GM18909 (cell line): ENCODE data around the gene CBR1.
"Not testable (repeated sequence)": the region's sequence is repeated elsewhere in the genome, so short reads cannot be mapped to it uniquely, and the experiment has no call there.

Experiments
- ATAC-seq: cut with Tn5 transposase; IDR thresholded peaks from one replicate; pipeline ENCODE4 v1.9.1; 2021; ENCODE audit warnings: mild to moderate bottlenecking; ENCODE audit not compliant: unreplicated experiment, poor library complexity

CBR1 gene

DNA sequence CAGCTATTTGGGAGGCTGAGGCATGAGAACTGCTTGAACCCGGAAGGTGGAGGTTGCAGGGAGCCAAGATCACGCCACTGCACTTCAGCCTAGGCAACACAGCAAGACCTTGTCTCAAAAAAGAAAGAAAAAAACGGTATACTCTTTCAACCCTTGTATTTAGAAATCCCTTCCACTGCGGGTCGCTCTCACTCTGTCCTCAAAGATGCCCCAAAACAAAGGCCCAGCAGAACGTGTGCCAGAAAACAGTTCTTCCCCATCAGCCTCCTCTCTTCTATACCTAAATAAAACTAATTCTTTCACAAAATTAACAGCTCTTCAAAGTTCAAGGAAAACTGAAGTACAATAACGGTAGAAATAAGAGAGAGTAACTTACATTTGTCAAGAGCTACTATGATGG, 22.7 kb upstream of the CBR1 start:
- no peak for ATAC-seq

DNA sequence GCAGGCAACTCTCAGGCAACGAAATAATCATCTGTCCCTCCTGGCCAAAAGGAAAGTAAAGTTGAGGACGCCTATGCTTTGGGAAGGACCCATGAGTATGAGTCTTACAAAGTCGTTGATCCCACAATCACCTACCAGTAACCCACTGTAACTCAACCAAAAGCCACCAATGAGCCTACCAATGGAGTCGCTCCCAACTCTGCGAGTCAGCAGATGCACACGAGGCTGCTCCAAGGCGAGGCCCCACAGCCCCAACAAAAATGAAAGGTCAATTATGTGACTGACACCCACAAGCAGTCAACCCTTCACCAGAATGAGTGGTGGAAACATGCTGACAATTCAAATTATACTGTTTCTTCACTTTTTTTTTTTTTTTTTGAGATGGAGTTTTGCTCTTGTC, 21.5 kb upstream of the CBR1 start:
- no peak for ATAC-seq

DNA sequence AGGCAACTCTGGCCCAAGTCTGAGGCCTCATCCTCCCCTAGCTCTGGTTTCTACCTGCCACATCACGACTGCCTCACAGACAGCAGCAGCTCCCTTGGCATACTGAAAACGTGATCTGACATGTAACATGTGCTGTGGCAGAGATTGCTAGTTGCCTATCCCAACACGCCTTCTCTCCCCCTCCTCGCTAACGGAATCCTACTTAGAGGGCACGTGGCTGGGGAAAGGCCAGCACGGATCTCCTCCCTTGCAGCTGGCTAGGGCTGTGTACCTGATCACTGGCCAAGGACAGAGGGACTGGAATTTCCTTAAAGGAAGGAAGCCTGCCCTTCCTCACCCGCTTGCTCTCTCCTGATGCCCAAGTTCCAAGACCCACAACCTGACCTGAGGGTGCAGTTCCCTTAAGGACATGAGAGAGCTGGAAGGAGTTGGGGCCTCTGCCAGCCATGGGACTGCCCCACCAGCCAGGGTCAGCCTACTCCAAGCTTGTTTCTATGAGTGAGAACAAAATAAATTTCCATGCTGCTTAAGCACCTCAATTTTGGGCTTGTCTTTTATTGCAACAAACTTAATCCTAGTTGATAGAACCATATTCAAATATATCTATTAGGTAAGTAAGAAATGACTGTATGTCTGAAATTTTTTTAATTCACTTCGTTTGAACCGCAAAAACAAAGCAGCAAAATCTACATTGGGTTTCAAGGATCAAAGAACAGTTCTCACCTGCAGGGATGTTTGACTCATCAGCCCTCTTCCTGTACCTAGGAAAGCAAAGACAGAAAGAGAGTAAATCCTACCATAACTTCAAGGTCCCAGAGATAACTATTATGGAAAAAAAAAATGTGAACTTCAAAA, 16.7 kb upstream of the CBR1 start:
- no peak for ATAC-seq

DNA sequence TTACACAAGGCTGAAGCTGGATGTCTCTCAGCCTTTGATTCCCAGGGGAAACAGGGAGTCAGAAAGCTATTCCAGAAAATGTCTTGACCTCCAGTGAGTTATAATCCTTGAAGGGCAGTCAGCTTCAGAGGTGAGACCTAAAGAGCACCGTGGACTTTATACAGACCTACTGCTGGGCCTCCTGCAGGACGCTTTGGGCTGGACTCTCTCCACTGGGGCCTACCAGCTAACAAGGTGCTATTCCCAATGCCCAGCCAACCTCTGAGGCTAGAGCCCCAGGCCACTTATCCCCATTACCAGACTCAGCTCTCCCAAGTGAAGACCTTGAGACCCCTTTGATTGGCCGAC, 16.1 kb upstream of the CBR1 start:
- no peak for ATAC-seq

DNA sequence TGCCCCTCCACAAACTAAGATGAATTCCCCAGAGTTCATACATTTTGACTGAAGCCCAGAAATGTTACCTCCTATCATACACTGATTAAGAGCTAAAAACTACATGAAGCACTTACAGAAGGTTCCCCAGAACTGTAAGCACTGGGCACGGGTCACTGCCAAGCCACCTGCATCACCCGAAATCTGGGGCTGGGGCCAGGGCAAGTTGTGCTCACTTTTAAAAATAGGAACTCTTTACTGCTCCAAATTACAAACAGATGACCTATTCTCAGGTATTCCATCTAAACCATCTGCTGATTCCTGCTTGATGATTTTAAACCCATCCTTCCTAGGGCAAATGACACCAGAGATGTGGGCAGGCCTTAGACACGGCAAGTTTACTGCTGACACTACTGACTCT, 14.3 kb upstream of the CBR1 start:
- ATAC-seq, result no peak

DNA sequence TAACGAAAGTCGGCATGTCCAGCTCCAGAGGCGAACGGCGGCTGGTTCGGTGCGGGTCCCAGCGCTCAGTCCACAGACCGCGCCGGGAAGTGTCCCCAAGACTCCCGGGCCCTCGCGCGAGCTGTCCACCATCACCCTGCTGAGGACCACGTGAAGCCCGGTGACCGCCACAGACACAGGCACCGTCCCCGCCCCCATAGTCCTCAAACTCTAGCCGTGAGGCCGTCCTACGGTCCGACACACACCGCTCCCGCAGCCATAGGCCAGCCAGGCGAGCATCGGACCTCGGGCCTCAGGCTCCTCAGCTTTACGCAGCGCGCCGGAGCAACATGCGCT, 10.0 kb upstream of the CBR1 start:
- peak; percentile 50 for ATAC-seq

DNA sequence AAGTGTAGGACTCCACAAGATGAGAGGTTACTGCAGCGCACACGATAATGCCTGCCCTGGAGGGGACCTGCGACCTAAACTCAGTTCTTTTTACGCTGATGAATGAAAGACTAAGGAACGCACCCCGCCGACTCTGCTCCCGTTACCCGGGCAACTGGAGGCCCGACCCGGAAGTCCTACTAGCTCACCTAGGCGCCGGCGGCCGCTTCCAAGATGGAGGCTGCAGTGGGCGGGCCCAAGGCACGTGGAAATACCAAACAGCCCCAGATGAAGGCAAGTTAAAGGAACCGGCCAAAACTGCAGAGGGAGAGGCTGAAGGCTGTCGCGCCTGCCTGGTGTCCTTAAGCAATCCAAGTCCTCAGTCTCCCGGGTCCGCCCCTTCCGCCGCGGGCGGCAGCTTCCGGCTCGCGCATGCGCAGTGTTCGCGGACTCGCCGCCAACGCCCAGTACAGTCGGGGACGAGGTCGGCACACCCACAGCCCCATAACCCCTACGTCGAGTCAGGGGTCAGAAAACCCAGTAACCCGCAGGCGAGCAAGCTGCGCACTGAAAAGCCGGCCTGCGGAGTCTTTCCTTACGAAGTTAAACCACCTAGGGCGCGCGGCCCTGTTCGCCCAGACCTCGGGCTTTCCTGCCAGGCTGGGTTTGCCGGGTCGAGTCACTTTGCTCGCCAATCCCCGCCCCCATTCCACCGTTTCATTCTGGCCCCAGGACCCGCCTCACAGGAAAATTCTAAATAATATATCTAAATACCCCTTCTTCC, 9.5 kb upstream of the CBR1 start, which contains the start of gene SETD4:
Gene SETD4, minus strand, starts transcription at position 368 of the 763 bp plus-strand sequence. CDS start 1,638 bp downstream, outside the sequence.
- ATAC-seq, result peak; percentile 93

DNA sequence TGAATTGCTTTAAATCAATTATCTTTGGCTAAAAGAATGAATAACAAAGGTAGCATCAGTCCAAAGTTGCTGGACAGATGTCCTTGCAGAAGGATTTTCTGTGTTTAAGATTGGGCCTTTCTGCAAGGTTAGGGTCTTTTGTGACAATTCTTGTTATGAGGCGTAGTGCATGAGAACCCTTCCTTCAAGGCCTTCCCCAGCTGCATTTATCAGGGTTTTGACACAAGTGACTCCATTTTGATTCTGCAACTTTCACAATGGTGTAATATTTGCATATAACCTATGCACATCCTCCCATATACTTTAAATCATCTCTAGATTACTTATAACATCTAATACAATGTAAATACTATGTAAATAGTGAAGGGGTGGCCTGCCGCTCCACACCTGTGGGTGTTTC, 8.4 kb upstream of the CBR1 start:
- no peak for ATAC-seq

DNA sequence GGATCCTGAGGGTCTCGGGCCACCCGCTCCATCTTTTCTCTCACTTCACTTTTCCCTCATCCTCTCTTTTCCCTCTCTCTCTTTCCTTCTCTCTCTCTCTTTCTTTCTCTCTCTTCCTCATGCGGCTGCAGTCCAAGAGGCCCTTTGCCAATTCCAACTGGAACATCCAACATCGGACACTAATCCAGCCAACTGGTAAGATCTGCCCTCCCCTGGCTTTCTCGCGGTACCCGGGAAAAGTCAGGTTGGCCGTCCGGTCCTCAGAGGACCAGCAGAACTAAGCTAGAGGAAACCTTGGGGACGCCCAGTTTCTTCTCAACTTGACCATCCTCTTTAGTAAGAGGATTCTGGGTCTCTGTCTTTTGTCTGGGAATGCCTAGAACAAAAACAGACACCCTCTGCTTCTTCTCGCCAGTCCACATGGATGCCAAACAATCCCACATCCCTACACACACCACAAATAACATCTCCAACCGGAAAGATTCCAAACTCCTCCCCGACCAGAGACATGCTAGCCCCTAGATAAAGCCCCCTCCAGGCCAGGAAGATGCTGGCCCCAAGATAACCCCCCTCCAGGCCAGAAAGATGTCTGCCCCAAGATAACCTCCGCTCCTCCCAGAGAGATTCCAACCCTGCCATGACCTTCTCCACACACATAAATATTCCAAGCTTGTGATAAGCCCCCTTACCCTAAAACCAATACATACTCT, 6.3 kb upstream of the CBR1 start:
- ATAC-seq, result no peak

DNA sequence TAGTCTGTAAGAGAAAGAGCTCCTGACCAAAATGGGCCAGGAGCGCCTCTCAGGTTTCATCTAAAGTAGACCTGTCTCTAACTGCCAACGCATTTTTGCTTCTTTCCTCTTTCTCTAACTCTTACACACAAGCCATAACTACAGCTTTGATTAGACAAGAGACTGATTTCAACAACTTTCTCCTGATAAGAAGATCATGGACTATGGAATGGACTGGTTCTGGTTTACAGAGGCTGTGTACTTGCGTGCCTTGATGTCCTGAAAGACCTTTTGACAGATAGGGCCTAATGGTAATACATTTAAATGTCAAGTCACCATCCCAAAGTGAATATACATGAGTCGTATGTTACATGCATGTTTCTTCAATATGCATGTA, 5.8 kb upstream of the CBR1 start:
- no peak for ATAC-seq

DNA sequence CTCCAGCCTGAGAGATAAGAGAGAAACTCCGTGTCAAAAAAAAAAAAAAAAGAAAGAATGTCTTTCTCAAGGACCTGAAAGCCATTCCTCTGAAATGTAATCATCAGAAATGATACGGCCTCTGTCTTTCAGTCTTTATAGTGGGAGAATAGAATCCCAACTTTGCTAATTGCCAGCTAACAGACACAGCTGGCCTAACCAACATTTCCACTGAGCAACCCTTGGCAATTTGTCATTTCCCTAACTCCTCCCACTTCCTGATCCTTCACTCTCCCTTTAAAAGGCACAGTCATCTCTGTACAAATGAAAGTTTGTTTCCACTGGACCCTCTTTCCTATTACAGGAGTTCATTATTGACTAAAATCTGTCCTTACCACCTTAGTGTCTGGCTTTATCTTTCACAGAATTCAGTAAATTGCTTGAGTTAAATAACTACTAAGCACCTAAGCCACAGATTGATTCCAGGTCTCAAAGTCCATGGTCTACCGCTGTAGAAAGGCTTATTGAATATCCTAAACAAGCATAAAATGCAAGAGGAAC, 4.3 kb upstream of the CBR1 start:
- no peak for ATAC-seq

DNA sequence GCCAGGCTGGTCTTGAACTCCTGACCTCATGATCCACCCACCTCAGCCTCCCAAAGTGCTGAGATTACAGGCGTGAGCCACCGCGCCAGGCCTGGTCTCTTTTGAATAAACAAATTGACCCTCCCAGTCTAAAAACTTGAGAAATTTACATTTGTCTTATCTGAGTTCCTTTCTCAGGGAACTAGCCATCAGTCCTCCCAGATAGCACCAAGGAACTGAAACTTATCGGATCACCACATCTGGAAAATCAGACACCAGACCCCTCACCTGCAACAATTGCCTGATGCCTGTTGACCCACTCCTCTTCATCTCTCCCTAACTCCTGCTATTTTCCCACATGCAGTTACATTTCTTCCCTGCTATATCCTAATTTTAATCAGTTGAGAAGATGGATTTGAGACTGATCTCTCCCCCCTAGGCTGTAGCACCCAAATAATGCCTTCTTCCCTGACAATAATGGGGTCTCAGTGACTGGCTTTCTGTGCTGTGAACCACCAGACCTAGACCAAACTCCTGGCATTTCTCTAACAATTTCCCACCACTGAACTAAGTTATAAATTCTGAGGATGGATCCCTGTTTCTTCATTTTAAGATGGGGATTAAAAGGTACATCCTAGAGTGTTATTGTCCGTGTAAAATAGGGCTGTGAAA, 951 bp upstream of the CBR1 start:
- ATAC-seq, result no peak

DNA sequence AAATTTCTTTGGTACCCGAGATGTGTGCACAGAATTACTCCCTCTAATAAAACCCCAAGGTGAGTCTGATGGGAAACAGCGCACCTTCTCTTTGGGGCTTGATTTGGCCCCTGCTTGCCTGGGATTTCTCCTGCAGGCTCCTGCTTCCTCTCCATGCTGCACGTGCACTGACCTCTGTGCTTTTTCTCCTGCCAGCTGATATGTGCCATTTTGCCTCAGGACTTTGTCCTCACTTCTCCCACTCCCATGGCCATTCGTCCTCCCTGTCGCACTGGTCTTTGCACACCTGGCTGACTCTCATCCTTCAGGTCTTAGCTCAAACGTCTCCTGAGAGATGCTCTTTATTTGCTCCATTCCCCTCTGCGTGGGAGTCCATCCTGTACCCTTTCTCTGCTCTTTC, 1.2 kb downstream of the CBR1 start:
- ATAC-seq, result no peak

DNA sequence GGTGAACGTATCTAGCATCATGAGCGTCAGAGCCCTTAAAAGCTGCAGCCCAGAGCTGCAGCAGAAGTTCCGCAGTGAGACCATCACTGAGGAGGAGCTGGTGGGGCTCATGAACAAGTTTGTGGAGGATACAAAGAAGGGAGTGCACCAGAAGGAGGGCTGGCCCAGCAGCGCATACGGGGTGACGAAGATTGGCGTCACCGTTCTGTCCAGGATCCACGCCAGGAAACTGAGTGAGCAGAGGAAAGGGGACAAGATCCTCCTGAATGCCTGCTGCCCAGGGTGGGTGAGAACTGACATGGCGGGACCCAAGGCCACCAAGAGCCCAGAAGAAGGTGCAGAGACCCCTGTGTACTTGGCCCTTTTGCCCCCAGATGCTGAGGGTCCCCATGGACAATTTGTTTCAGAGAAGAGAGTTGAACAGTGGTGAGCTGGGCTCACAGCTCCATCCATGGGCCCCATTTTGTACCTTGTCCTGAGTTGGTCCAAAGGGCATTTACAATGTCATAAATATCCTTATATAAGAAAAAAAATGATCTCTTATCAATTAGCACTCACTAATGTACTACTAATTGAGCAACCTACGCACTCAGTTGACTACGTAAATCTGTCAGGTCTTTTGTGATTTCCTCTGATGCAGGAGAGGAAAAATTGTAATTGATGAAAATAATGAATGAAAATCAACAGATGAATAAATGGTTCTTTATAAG, 2.8 kb downstream of the CBR1 start:
- no peak for ATAC-seq

DNA sequence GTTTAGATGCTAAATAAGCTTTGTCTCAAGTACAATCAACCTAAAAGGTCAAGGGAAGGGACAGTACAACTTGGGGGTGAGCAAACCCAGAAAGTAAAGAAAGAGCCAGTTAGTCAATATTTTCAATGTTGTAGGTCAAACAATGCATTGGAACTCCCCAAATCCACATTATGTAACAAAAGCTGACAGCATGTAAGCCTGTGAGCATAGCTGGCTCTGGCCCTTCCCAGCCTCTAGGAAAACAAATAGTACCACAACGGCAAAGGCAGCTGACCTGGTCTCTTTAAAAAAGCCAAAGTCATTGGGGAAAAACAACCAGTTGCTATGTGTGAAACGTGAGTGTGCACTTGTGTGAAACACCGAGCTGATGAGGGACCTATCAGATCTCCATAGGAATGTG, 3.4 kb downstream of the CBR1 start:
- no peak for ATAC-seq

DNA sequence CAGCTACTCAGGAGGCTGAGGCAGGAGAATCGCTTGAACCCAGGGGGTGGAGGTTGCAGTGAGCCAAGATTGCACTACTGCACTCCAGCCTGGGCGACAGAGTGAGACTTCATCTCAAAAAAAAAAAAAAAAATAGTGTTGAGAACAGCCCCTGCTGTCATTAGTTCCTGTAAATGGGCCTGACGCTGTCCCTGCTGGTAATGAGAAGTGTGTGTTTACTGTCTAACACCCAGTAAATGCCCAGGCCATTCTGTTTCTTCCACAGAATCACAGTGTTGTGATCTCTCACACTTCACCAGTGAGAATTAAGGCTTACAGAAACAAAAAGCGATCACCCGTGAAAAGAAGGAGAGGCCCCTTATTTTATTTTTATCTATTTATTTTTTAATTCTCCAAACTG, 4.1 kb downstream of the CBR1 start:
- ATAC-seq, result not testable (repeated sequence)

DNA sequence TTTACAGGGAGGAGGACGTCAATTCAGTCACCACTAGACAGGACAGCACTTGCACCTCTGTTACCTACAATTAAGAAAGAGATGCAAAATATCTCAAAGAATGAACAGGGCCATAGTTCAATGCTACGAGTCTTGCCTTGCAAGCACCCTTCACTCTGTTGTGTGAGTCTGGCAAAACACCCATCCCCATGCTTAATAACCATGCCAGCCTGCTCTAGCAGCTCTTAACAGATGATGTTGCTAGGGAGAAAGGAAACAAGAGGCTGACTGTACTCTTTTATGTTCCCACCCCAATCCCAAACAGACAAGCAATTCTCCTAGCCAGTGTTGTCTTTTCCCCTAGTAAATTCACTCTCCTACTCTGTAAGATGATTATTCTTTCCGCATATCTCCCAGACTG, 5.3 kb downstream of the CBR1 start:
- no peak for ATAC-seq

DNA sequence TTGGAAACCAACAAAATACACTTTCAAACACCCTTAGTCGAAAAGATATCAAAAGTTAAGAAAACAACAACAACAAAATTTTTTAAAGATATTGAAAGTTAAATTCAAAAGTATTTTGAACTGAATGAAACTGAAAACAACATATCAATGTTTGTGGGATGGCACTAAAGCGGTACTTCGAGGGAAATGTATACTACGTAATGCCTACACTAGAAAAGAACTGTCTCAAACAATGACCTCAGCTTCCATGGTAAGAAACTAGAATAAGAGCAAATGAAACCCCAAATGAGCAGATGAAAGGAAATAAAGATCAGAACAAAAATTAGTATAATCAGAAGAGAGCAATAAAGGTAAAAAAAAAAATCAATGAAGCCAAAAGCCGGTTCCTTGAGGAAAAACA, 6.1 kb downstream of the CBR1 start:
- no peak for ATAC-seq

DNA sequence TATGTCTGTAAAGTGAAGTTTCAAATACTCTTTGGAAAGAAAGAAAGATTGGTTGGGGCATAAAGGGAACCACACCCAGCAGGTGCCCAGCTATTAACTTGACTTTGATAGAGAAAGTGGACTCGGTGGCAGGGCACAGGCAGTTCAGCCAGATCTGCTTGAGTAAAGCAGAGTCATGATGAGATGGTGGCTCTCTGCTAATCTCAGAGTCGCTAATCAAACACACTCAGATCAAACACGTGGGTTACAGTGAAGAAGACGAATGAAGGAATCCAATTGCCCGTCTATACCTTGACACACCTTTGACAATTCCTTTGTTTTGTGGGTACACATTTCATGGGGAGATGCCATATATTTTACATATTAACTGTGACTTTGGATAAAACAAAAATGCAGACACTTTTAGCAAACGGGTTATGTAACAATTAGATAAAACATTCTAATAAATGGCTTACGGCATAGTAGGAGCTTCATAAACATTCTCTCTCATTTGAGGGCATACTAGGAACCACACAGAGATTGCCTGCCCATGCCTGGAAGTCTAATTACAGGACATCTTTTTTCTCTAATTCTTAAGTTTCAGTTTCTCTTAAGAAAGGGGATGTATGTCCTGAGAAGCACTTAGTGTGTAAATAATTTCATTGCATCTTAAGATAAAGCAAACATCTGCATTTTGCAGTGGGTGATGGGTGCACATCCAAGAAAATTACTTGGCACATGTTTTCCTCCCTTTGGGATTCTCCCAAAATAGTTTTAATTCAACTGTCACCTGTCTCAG, 7.2 kb downstream of the CBR1 start:
- no peak for ATAC-seq
